IMR-90 (cell line): ENCODE data around the gene LYZL2. TPM values are rescaled to one million over a fixed set of nuclear protein-coding genes. Genes with fewer than 3 reads are reported as not detected.

Source experiments
- ATAC-seq: fragments of 200-7000 bp; cut with Tn5 transposase; 2 replicates; pipeline ENCODE4 v1.9.1; 2020; ENCODE audit warnings: low read depth, mild to moderate bottlenecking, moderate library complexity
- BruUV-seq: library from RNA; stranded (reverse); fragments of 400-500 nt; replicated peaks from 2 replicates; lab custom pipeline; 2021; lab: Mats Ljungman, UMichigan
- CTCF ChIA-PET: fragments of 300-600 bp; formaldehyde crosslinking; extraction: SDS; loops from one replicate; lab custom pipeline; 2021; ENCODE audit warnings: antibody characterized with exemption; lab: Yijun Ruan, JAX
- POLR2A ChIA-PET: fragments of 300-600 bp; sonication (Branson Sonifier 250); formaldehyde crosslinking; loops from one replicate; lab custom pipeline; 2022; ENCODE audit warnings: antibody characterized with exemption; ENCODE audit not compliant: unreplicated experiment; lab: Charles Lee
- DNase-seq: peaks from one replicate; pipeline ENCODE4 v3.0.0; 2013
- H2AFZ ChIP-seq: replicated peaks from 2 replicates; pipeline ENCODE3; 2013; ENCODE audit warnings: low read length, mild to moderate bottlenecking; ENCODE audit not compliant: poor library complexity
- H2AK5ac ChIP-seq: 2 replicates; pipeline ENCODE4 v1.6.1; 2013; ENCODE audit warnings: low read depth, low read length, inconsistent platforms
- H2AK9ac ChIP-seq: replicated peaks from 2 replicates; pipeline ENCODE3; 2013; ENCODE audit warnings: mild to moderate bottlenecking, low read depth, low read length, moderate library complexity; ENCODE audit not compliant: poor library complexity
- H2BK120ac ChIP-seq: 2 replicates; pipeline ENCODE4 v1.6.1; 2013; ENCODE audit warnings: low read depth, low read length, inconsistent platforms
- H2BK15ac ChIP-seq: 3 replicates; pipeline ENCODE4 v1.6.1; 2013; ENCODE audit warnings: low read depth, low read length, inconsistent platforms
- H2BK20ac ChIP-seq: 2 replicates; pipeline ENCODE4 v1.6.1; 2013; ENCODE audit warnings: low read depth, mild to moderate bottlenecking, inconsistent platforms, low read length, moderate library complexity
- H2BK5ac ChIP-seq: 2 replicates; pipeline ENCODE4 v1.6.1; 2013; ENCODE audit warnings: mild to moderate bottlenecking, low read depth, low read length, inconsistent platforms; ENCODE audit not compliant: poor library complexity, severe bottlenecking
- H3K14ac ChIP-seq: replicated peaks from 2 replicates; pipeline ENCODE4 v1.6.1; 2013; ENCODE audit warnings: low read depth, low read length, inconsistent platforms
- H3K18ac ChIP-seq: 2 replicates; pipeline ENCODE4 v1.6.1; 2013; ENCODE audit warnings: low read depth, low read length, control low read depth
- H3K23ac ChIP-seq: 2 replicates; pipeline ENCODE4 v1.6.1; 2013; ENCODE audit warnings: low read depth, low read length, inconsistent platforms
- H3K27ac ChIP-seq: 2 replicates; pipeline ENCODE4 v1.5.1; 2013; ENCODE audit warnings: mild to moderate bottlenecking, control low read depth, low read length; ENCODE audit not compliant: insufficient read depth
- H3K27me3 ChIP-seq: 2 replicates; pipeline ENCODE4 v1.6.1; 2013; ENCODE audit warnings: low read length; ENCODE audit not compliant: control insufficient read depth, insufficient read depth
- H3K36me3 ChIP-seq: 2 replicates; pipeline ENCODE4 v1.6.1; 2013; ENCODE audit warnings: low read length, mixed read lengths; ENCODE audit not compliant: control insufficient read depth, insufficient read depth
- H3K4ac ChIP-seq: 2 replicates; pipeline ENCODE4 v1.6.1; 2013; ENCODE audit warnings: low read depth, low read length, inconsistent platforms
- H3K4me1 ChIP-seq: 2 replicates; pipeline ENCODE4 v1.6.1; 2013; ENCODE audit warnings: low read length, mixed read lengths; ENCODE audit not compliant: control insufficient read depth, insufficient read depth
- H3K4me2 ChIP-seq: 2 replicates; pipeline ENCODE4 v1.6.1; 2013; ENCODE audit warnings: low read depth, mild to moderate bottlenecking, control low read depth, low read length, moderate library complexity
- H3K4me3 ChIP-seq: 2 replicates; pipeline ENCODE4 v1.5.1; 2013; ENCODE audit warnings: low read depth, mild to moderate bottlenecking, control low read depth, low read length, moderate library complexity; ENCODE audit not compliant: insufficient read depth
- H3K56ac ChIP-seq: 2 replicates; pipeline ENCODE4 v1.6.1; 2013; ENCODE audit warnings: low read length, inconsistent platforms; ENCODE audit not compliant: insufficient read depth; ENCODE audit errors: extremely low read depth
- H3K79me1 ChIP-seq, 2 experiments: 2 replicates each; pipeline ENCODE4 v1.6.1; 2013; ENCODE audit warnings: low read length in 2 of 2, inconsistent platforms in 1 of 2, low read depth in 1 of 2
- H3K9ac ChIP-seq: 2 replicates; pipeline ENCODE4 v1.6.1; 2013; ENCODE audit warnings: low read depth, low read length, control low read depth
- H3K9me1 ChIP-seq: 2 replicates; pipeline ENCODE4 v1.6.1; 2013; ENCODE audit warnings: low read length, inconsistent platforms; ENCODE audit not compliant: insufficient read depth
- H3K9me3 ChIP-seq: 2 replicates; pipeline ENCODE4 v1.6.1; 2013; ENCODE audit warnings: low read length; ENCODE audit not compliant: control insufficient read depth, insufficient read depth
- H4K20me1 ChIP-seq: 2 replicates; pipeline ENCODE4 v1.6.1; 2013; ENCODE audit warnings: low read length, inconsistent platforms; ENCODE audit not compliant: insufficient read depth
- H4K5ac ChIP-seq: 2 replicates; pipeline ENCODE4 v1.6.1; 2013; ENCODE audit warnings: mild to moderate bottlenecking, low read depth, low read length, control low read depth
- H4K8ac ChIP-seq, 2 experiments: 2 replicates each; pipeline ENCODE4 v1.6.1; 2013; ENCODE audit warnings: low read depth in 2 of 2, low read length in 2 of 2, control low read depth in 1 of 2, inconsistent platforms in 1 of 2
- H4K91ac ChIP-seq: 2 replicates; pipeline ENCODE4 v1.6.1; 2013; ENCODE audit warnings: low read depth, low read length, inconsistent platforms; ENCODE audit not compliant: insufficient read depth
- BHLHE40 ChIP-seq: fragments of 150-350 bp; IDR thresholded peaks from 2 replicates; pipeline ENCODE4 v1.6.1; 2016; ENCODE audit warnings: mild to moderate bottlenecking, low read depth, low read length
- CEBPB ChIP-seq: IDR thresholded peaks from 2 replicates; pipeline ENCODE4 v1.6.1; 2012; ENCODE audit warnings: low read depth, low read length, improper control_type of control experiment
- CHD1 ChIP-seq: IDR thresholded peaks from 2 replicates; pipeline ENCODE4 v1.6.1; 2012; ENCODE audit warnings: low read depth, low read length, improper control_type of control experiment
- ELK1 ChIP-seq: fragments of 150-350 bp; IDR thresholded peaks from 2 replicates; pipeline ENCODE4 v1.6.1; 2016; ENCODE audit warnings: low read depth, mild to moderate bottlenecking, low read length, moderate library complexity, borderline replicate concordance
- FOS ChIP-seq: fragments of 150-350 bp; IDR thresholded peaks from 2 replicates; pipeline ENCODE4 v1.6.1; 2016; ENCODE audit warnings: low read depth, low read length
- MAFK ChIP-seq: IDR thresholded peaks from 2 replicates; pipeline ENCODE4 v1.6.1; 2012; ENCODE audit warnings: low read depth, low read length, improper control_type of control experiment
- MAZ ChIP-seq: IDR thresholded peaks from 2 replicates; pipeline ENCODE4 v1.6.1; 2012; ENCODE audit warnings: low read depth, mild to moderate bottlenecking, low read length, improper control_type of control experiment, moderate library complexity, borderline replicate concordance
- MXI1 ChIP-seq: IDR thresholded peaks from 2 replicates; pipeline ENCODE4 v1.6.1; 2012; ENCODE audit warnings: low read depth, mild to moderate bottlenecking, low read length, moderate library complexity, borderline replicate concordance
- NFE2L2 ChIP-seq: fragments of 150-350 bp; IDR thresholded peaks from 2 replicates; pipeline ENCODE4 v1.6.1; 2016; ENCODE audit warnings: low read depth, mild to moderate bottlenecking, low read length
- POLR2A ChIP-seq: IDR thresholded peaks from 2 replicates; pipeline ENCODE4 v1.6.1; 2012; ENCODE audit warnings: mild to moderate bottlenecking, low read depth, low read length
- RAD21 ChIP-seq: IDR thresholded peaks from 2 replicates; pipeline ENCODE4 v1.6.1; 2012; ENCODE audit warnings: low read length, improper control_type of control experiment
- RCOR1 ChIP-seq: IDR thresholded peaks from 2 replicates; pipeline ENCODE4 v1.6.1; 2012; ENCODE audit warnings: mild to moderate bottlenecking, low read length, improper control_type of control experiment; ENCODE audit not compliant: insufficient replicate concordance
- RFX5 ChIP-seq: IDR thresholded peaks from 2 replicates; pipeline ENCODE4 v1.8.0; 2012; ENCODE audit warnings: low read depth, mild to moderate bottlenecking, low read length, moderate library complexity
- SMC3 ChIP-seq: fragments of 150-350 bp; IDR thresholded peaks from 2 replicates; pipeline ENCODE4 v1.6.1; 2016; ENCODE audit warnings: low read depth, mild to moderate bottlenecking, antibody characterized with exemption, low read length, moderate library complexity
- WGBS, 2 experiments: methylation state at CpG; one replicate each; pipeline versions ENCODE4 v1.1.5 to v1.1.7; 2013; ENCODE audit warnings: missing lambda C conversion rate in 2 of 2; ENCODE audit not compliant: insufficient read length in 1 of 2; ENCODE audit errors: extremely low coverage in 2 of 2; 5-methylcytosine and 5-hydroxymethylcytosine counted together
- dilution Hi-C: fragments of 300-500 bp; cut with HindIII; formaldehyde crosslinking; loops from one replicate; pipeline ENCODE4 v1.14.3; 2018; ENCODE audit warnings: low sequenced_read_pairs; ENCODE audit not compliant: unreplicated experiment
- in situ Hi-C: fragments of 300-500 bp; cut with MboI; formaldehyde crosslinking; loops from 3 replicates; pipeline ENCODE4 v1.14.3; 2019; ENCODE audit warnings: low sequenced_read_pairs, inconsistent platforms, mixed read lengths
- intact Hi-C: fragments of 100-400 bp; cut with micrococcal nuclease; formaldehyde crosslinking; loops from 2 replicates; pipeline ENCODE4 v1.10.0; 2022
- polyA plus RNA-seq, 3 experiments: library from polyadenylated mRNA; depleted of rRNA; stranded (reverse); fragments of >200 nt; gene quantifications; 2 replicates each; pipeline ENCODE4 v1.2.3, GENCODE V29; 2012; ENCODE audit warnings: low replicate concordance in 1 of 3
- total RNA-seq: library from RNA; depleted of rRNA; stranded (reverse); fragments of >200 nt; gene quantifications from 2 replicates; pipeline ENCODE4 v1.2.3, GENCODE V29; 2012
- TF ChIP-seq, protein P1 (sequence below): conservative IDR thresholded peaks from 2 replicates; pipeline ENCODE4 v1.5.1; 2012; ENCODE audit warnings: mild to moderate bottlenecking, low read depth, low read length, improper control_type of control experiment
- TF ChIP-seq, protein P2 (sequence below): fragments of 150-350 bp; IDR thresholded peaks from 2 replicates; pipeline ENCODE4 v1.6.1; 2017; ENCODE audit warnings: mild to moderate bottlenecking, antibody characterized with exemption, low read length, low read depth

The LYZL2 gene
- total and polyA plus RNA-seq, 2 of the 4 experiments (the other 2 are of a cell fraction), result not detected

DNA sequence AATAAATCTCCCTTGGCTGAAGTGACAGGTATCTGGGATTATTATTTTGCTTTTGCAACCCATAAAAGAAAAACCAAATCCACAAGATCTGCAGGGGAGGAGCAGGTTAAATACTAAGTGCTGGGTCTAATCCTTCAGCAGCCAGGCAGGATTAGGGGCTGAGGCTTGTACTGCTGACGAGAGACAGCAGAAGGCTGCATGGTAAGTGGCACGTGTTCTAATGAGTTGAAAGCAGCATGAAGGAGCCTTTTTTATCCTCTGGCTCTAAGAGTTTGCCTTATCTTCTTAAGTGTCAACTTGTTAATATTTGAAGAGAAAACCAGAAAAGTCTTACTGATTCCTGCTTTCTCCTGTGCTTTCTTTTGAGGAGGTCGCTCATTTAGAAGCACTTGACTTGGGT, 50.0 kb downstream of the LYZL2 start:
- Histone ChIP-seq H3K4me1 (peaks cover 2% of the 10 kb centered on the region; the same call in 1 of the 2 replicates), H2BK5ac (no peak overlapping the region), H3K4me3 (no peak overlapping the region), H3K4me2 (no peak overlapping the region), H2BK15ac (no peak overlapping the region), H3K9me3 (no peaks in the 10 kb centered on the region), H3K36me3 (no peaks in the 10 kb centered on the region), H3K23ac (no peak overlapping the region), H3K27ac (no peak overlapping the region), H2AK5ac (no peak overlapping the region), H2BK120ac (no peak overlapping the region), H3K79me1 (no peaks in the 10 kb centered on the region), H3K14ac (no peak overlapping the region), H3K27me3 (peaks cover 33% of the 10 kb centered on the region), H3K9me1 (peaks cover 4% of the 10 kb centered on the region), H4K8ac (no peak overlapping the region), H4K5ac (no peak overlapping the region), H3K56ac (no peak overlapping the region), H4K91ac (no peak overlapping the region), H4K20me1 (no peaks in the 10 kb centered on the region), H2BK20ac (no peak overlapping the region), H3K18ac (no peak overlapping the region), H2AFZ (no peak overlapping the region), H2AK9ac (no peak overlapping the region), H3K4ac (no peak overlapping the region), H3K9ac (no peak overlapping the region)
- DNase-seq, result no peak
- 61% methylated on average over 2 of the region's 3 CpGs; no CpG with 5 or more reads in 1 of the 2 experiments for WGBS, 2 experiments
- no peak for ATAC-seq
- intact Hi-C loops (no loop called here), in situ Hi-C loops (no loop called here), dilution Hi-C loops (no loop called here)
- CTCF ChIA-PET, result no interaction called here
- no peak for TF ChIP-seq RFX5
- TF ChIP-seq, protein P1, sequence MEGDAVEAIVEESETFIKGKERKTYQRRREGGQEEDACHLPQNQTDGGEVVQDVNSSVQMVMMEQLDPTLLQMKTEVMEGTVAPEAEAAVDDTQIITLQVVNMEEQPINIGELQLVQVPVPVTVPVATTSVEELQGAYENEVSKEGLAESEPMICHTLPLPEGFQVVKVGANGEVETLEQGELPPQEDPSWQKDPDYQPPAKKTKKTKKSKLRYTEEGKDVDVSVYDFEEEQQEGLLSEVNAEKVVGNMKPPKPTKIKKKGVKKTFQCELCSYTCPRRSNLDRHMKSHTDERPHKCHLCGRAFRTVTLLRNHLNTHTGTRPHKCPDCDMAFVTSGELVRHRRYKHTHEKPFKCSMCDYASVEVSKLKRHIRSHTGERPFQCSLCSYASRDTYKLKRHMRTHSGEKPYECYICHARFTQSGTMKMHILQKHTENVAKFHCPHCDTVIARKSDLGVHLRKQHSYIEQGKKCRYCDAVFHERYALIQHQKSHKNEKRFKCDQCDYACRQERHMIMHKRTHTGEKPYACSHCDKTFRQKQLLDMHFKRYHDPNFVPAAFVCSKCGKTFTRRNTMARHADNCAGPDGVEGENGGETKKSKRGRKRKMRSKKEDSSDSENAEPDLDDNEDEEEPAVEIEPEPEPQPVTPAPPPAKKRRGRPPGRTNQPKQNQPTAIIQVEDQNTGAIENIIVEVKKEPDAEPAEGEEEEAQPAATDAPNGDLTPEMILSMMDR, result no peak
- TF ChIP-seq CEBPB, result no peak
- no peak for TF ChIP-seq SMC3
- no peak for TF ChIP-seq MAZ
- no peak for TF ChIP-seq ELK1
- no peak for TF ChIP-seq FOS
- no peak for TF ChIP-seq RCOR1
- TF ChIP-seq RAD21, result no peak
- TF ChIP-seq MXI1, result no peak
- TF ChIP-seq, protein P2, sequence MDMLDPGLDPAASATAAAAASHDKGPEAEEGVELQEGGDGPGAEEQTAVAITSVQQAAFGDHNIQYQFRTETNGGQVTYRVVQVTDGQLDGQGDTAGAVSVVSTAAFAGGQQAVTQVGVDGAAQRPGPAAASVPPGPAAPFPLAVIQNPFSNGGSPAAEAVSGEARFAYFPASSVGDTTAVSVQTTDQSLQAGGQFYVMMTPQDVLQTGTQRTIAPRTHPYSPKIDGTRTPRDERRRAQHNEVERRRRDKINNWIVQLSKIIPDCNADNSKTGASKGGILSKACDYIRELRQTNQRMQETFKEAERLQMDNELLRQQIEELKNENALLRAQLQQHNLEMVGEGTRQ, result no peak
- TF ChIP-seq NFE2L2, result no peak
- no peak for TF ChIP-seq MAFK
- no peak for TF ChIP-seq BHLHE40
- no peak for TF ChIP-seq CHD1
- TF ChIP-seq POLR2A, result no peak
- POLR2A ChIA-PET, result no interaction called here
- no TSS peak for BruUV-seq
